Breast epithelium (tissue), 4 donors: ENCODE data around the gene PAQR6. TPM values are rescaled to one million over a fixed set of nuclear protein-coding genes. Genes with fewer than 3 reads are reported as not detected.

Experiments
- DNase-seq, 2 donors: peaks; one replicate each; pipeline ENCODE4 v3.0.0-alpha.2; 2019; ENCODE audit warnings: low spot score in 2 of 2
- H3K27ac ChIP-seq, 2 donors: fragments of 200-600 bp; sonication (generic) in 1 of 2; one replicate each; pipeline ENCODE4 v1.5.1; 2016 to 2019; ENCODE audit warnings: mild to moderate bottlenecking in 1 of 2
- H3K27me3 ChIP-seq, 2 donors: fragments of 200-600 bp; sonication (generic) in 1 of 2; one replicate each; pipeline versions ENCODE4 v1.5.1 to v1.6.0; 2017 to 2019; ENCODE audit warnings: control low read depth in 1 of 2, mild to moderate bottlenecking in 1 of 2
- H3K36me3 ChIP-seq: fragments of 200-600 bp; one replicate; pipeline ENCODE4 v1.5.1; 2019
- H3K4me1 ChIP-seq, 2 donors: fragments of 200-600 bp; sonication (generic); one replicate each; pipeline ENCODE4 v1.5.1; 2016 to 2019; ENCODE audit warnings: control low read depth in 1 of 2
- H3K4me3 ChIP-seq, 3 donors: fragments of 200-600 bp; sonication (generic); 1 replicate in 2 of 3; 2 replicates in 1 of 3; pipeline ENCODE4 v1.5.1; 2016 to 2019; ENCODE audit warnings: mild to moderate bottlenecking in 3 of 3, moderate library complexity in 2 of 3
- H3K9me3 ChIP-seq, 2 donors: fragments of 200-600 bp; sonication (generic) in 1 of 2; one replicate each; pipeline ENCODE4 v1.5.1; 2016 to 2019; ENCODE audit warnings: control low read depth in 1 of 2
- CTCF ChIP-seq, 3 donors: fragments of 450-650 bp; IDR thresholded peaks; one replicate each; pipeline ENCODE4 v1.5.1; 2016 to 2017; ENCODE audit warnings: antibody characterized with exemption in 3 of 3, mild to moderate bottlenecking in 3 of 3, moderate library complexity in 3 of 3
- POLR2A ChIP-seq: fragments of 450-650 bp; IDR thresholded peaks from one replicate; pipeline ENCODE4 v1.6.1; 2016; ENCODE audit warnings: antibody characterized with exemption, mild to moderate bottlenecking, moderate library complexity
- POLR2AphosphoS5 ChIP-seq, 3 donors: sonication (generic); formaldehyde crosslinking; IDR thresholded peaks; one replicate each; pipeline ENCODE4 v1.6.1; 2017; ENCODE audit warnings: antibody characterized with exemption in 3 of 3
- intact Hi-C: fragments of 100-400 bp; cut with DNase I; formaldehyde crosslinking; loops from one replicate; pipeline ENCODE4 v1.15.1; 2023; ENCODE audit warnings: low total_unique reads
- total RNA-seq, 3 donors: library from RNA; depleted of rRNA; stranded (reverse); fragments of >200 nt; gene quantifications; one replicate each; pipeline ENCODE4 v1.1.0, GENCODE V29; 2016

The PAQR6 gene
- total RNA-seq, 3 donors from 2014 or later, result 1.8 to 3.9 (median 2.5) TPM

GRCh38 chr1:156281281-156281680 is 33.4 kb upstream of the PAQR6 start:
- peak overlapping the region; percentile 77 to 96 (median 89) for H3K4me3 ChIP-seq

GRCh38 chr1:156279837-156280236 is 32.0 kb upstream of the PAQR6 start:
- Histone ChIP-seq H3K27ac (no peak overlapping the region), H3K9me3 (no peaks in the 10 kb centered on the region), H3K4me1 (peaks cover 0 to 18% of the 10 kb centered on the region in 2 donors), H3K27me3 (no peaks in the 10 kb centered on the region), H3K4me3 (no peak overlapping the region), H3K36me3 (no peaks in the 10 kb centered on the region)
- TF ChIP-seq POLR2AphosphoS5 (IDR thresholded peaks at IDR 0.05), result no peak
- no peak for TF ChIP-seq CTCF (IDR thresholded peaks at IDR 0.05)
- no peak for TF ChIP-seq POLR2A
- DNase-seq, result no peak
- intact Hi-C loops, result loop anchor here (2.0 kb wide), 1 partner anchor 19 kb away; the partner anchor contains the start of gene VHLL

More at GRCh38 chr1:156281281-156281680, 33.4 kb upstream of the PAQR6 start:
- Histone ChIP-seq H3K27ac (no peak overlapping the region), H3K9me3 (no peaks in the 10 kb centered on the region), H3K4me1 (peaks cover 0 to 18% of the 10 kb centered on the region in 2 donors), H3K36me3 (no peaks in the 10 kb centered on the region), H3K27me3 (no peaks in the 10 kb centered on the region)
- intact Hi-C loops, result no loop called here
- TF ChIP-seq CTCF (IDR thresholded peaks at IDR 0.05), result no peak
- no peak for TF ChIP-seq POLR2AphosphoS5 (IDR thresholded peaks at IDR 0.05)
- TF ChIP-seq POLR2A, result no peak
- no peak for DNase-seq

GRCh38 chr1:156276966-156277381 is 29.1 kb upstream of the PAQR6 start:
- intact Hi-C loops, result no loop called here
- no peaks in the 10 kb centered on the region for H3K27me3 ChIP-seq
- no peaks in the 10 kb centered on the region for H3K9me3 ChIP-seq
- no peak overlapping the region for H3K27ac ChIP-seq
- no peak overlapping the region for H3K4me3 ChIP-seq
- peaks cover 0 to 8% of the 10 kb centered on the region in 2 donors for H3K4me1 ChIP-seq
- H3K36me3 ChIP-seq, result peaks cover 4% of the 10 kb centered on the region
- TF ChIP-seq POLR2A (no peak), CTCF (IDR thresholded peaks at IDR 0.05) (no peak), POLR2AphosphoS5 (IDR thresholded peaks at IDR 0.05) (no peak)
- DNase-seq, result no peak

- H3K27ac ChIP-seq, result no peak overlapping the region
- intact Hi-C loops, result no loop called here
- H3K36me3 ChIP-seq, result peaks cover 4% of the 10 kb centered on the region
- H3K4me3 ChIP-seq, result no peak overlapping the region
- no peak for DNase-seq
- H3K27me3 ChIP-seq, result no peaks in the 10 kb centered on the region
- peaks cover 0 to 6% of the 10 kb centered on the region in 2 donors for H3K4me1 ChIP-seq
- no peak for TF ChIP-seq CTCF (IDR thresholded peaks at IDR 0.05)
- TF ChIP-seq POLR2AphosphoS5 (IDR thresholded peaks at IDR 0.05), result no peak
- no peaks in the 10 kb centered on the region for H3K9me3 ChIP-seq
These were observed 28.7 kb upstream of the PAQR6 start for GRCh38 chr1:156276532-156276931.

GRCh38 chr1:156270314-156270713 is 22.5 kb upstream of the PAQR6 start:
- no peak overlapping the region for H3K4me3 ChIP-seq
- H3K27me3 ChIP-seq, result no peaks in the 10 kb centered on the region
- TF ChIP-seq POLR2AphosphoS5 (IDR thresholded peaks at IDR 0.05) (no peak), CTCF (IDR thresholded peaks at IDR 0.05) (no peak), POLR2A (no peak)

More at GRCh38 chr1:156270314-156270713, 22.5 kb upstream of the PAQR6 start:
- no peaks in the 10 kb centered on the region for H3K9me3 ChIP-seq
- intact Hi-C loops, result no loop called here
- DNase-seq, result no peak
- no peaks in the 10 kb centered on the region for H3K4me1 ChIP-seq
- peaks cover 20% of the 10 kb centered on the region for H3K36me3 ChIP-seq
- no peak overlapping the region for H3K27ac ChIP-seq
